Endometrial microvascular endothelial cells (primary cell): Measurements from ENCODE around the gene CPA5. TPM values are rescaled to one million over a fixed set of nuclear protein-coding genes. Genes with fewer than 3 reads are reported as not detected.

Experiments used
- in situ Hi-C: cut with HindIII; loops from 2 replicates; pipeline ENCODE4 v1.10.0; 2017; ENCODE audit warnings: low sequenced_read_pairs, low pct_unique_long_range_greater_than_20kb; ENCODE audit errors: inconsistent ontology term
- total RNA-seq: library from RNA; depleted of rRNA; stranded (reverse); fragments of >200 nt; gene quantifications from one replicate; pipeline ENCODE4 v1.2.3, GENCODE V29; 2015; ENCODE audit errors: inconsistent ontology term

The CPA5 gene
- total RNA-seq, 1 donor from 2014 or later: not detected

DNA sequence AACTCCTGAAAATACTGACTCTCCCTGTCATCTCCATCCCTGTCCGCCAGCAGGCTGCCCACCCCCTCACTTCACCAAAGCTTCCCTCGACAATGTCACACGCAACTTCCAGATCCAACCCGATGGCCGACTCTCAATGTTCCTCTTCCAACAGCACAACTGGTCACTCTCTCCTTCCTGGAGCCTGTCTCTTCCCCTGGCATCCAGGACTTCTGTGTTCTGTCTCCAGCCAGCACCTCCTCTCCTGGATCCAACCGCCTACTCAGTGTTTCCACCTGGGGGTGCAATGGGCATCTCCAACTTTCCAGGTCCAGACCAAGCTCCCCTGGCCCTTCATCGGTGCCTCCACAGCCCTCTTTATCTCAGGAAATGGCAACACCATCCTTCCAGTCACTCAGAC lies 8.6 kb downstream of the CPA5 start:
- in situ Hi-C loops: no loop called here

- in situ Hi-C loops: no loop called here
Measured at GRCh38 chr7:130356121-130356875, 11.7 kb downstream of the CPA5 start.

GRCh38 chr7:130356876-130357611 lies 12.4 kb downstream of the CPA5 start:
- in situ Hi-C loops: no loop called here

DNA sequence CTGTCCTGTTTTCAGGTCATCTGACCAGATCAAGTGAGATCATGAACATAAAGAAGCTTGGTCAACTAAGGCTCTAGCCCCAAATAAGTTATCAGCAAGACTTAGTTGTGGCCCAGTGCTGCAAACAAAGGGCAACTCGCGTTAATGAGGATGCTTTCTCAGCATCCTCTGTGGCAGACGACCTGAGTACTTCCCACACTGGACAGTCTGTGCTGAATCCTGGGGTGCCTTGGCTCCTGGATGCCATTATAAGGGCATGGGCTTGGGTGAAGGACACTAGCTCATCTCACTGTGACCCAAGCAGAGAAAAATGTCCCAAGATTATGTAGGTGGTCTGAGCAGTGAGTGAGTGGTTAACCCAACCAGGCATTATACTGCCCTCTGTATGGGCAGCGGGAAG lies 13.9 kb downstream of the CPA5 start:
- in situ Hi-C loops: no loop called here

GRCh38 chr7:130359276-130359857 lies 14.8 kb downstream of the CPA5 start:
- in situ Hi-C loops: no loop called here

GRCh38 chr7:130360518-130360917 lies 15.9 kb downstream of the CPA5 start:
- in situ Hi-C loops: no loop called here

- in situ Hi-C loops: no loop called here
Measured at GRCh38 chr7:130361681-130362080, 17.1 kb downstream of the CPA5 start.

GRCh38 chr7:130362251-130362816 lies 17.7 kb downstream of the CPA5 start:
- in situ Hi-C loops: no loop called here

DNA sequence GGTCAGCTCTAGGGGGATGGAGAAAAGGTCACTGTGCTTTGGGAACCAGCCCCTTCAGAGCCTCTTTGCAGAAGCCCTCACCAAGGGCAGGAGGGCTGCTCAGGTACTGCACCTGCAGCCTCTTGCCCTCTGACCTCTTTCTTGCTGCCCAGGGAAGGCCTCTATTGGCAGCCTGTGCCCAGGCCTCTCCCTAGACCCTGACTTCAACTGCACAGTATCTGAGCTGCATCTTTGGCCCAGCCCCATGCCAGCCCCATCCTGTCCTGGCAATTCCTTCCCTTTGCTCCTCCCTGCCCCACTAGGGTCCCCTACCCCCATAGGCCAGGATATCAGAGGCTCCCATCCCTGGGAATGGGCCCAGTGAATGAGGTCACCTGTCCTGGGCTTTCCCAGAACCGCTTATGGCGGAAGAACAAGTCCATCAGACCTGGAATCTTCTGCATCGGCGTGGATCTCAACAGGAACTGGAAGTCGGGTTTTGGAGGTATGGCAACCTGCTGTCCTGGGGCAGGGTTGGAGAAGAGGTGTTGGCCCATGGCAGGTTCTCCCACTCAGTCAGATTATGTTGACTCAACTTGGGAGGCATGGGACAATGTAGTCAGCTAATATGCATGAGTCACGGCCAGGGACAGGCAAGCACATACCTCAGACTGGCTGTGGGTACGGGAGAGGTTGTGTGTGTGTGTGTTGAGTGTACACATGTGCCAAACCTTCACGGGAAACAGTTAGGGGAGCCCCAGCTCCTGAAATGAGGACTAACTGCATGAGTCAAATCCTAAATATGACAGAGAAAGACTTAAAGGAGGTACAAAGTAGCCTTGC lies 18.6 kb downstream of the CPA5 start:
- in situ Hi-C loops: no loop called here

GRCh38 chr7:130364451-130364850 lies 19.8 kb downstream of the CPA5 start:
- in situ Hi-C loops: no loop called here

DNA sequence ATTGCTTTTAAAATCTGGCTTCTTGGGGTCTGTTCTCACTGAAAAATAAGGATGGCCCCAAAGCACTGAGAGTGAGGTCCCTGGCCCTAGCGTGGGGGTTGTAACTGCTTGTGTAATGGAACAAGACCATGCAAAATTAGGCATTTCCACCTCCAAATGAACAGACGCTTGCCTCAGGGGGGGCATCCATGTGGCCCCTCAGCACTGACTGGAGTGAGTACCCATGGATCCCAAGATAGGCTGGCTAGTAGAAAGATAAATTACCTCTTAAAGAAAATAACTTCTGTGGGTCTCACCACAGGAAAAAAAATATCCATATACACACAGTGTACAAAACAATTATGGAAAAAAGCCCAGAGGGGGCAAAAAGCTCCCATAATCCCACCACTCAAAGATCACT lies 20.5 kb downstream of the CPA5 start:
- in situ Hi-C loops: no loop called here

DNA sequence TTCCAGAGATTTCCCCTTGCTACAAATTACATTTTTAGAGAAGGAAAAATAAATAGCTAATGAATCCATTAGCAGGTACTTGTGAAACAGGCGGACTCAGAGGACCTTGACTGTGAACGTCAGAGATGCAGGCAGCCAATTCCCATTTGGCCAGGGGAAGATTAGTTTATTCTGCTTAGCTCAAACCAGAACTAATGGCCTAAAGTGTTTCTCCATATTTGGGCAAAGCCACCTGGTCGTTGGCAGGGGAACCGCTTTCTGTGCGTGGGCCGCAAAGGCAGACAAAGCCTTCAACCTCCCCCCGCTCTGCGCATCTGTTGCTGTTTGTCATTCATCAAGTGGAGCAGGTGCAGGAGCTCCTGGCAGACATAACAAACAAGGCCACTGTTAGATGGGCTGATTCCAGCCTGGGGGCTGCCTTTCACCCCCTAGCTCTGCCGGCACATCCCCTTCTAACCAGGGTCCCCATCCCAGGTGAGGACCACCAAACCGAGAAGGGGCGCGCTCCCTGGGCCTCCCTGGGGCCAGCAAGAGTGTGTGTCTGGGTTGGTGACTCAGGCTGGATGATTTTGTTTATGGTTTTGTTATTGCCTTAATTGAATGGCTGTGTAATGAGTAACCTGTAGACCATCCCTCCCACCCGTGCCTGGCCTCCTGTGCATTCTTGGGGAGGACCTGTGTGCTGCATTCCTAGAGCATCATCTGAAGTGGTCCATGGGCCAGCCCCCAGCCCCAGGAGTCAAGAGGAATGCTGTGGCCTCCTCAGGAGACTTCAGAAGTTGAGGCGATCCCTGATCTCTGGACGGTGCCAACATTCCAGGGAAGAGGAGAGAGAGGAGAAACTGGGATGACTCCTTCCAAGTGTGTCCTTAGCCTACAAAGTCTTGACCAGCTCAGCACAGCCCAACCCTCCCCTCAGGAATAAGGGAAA lies 21.2 kb downstream of the CPA5 start:
- in situ Hi-C loops: no loop called here

GRCh38 chr7:130366564-130366963 lies 21.9 kb downstream of the CPA5 start:
- in situ Hi-C loops: no loop called here

- in situ Hi-C loops: no loop called here
Measured at GRCh38 chr7:130367088-130367755, 22.6 kb downstream of the CPA5 start.

DNA sequence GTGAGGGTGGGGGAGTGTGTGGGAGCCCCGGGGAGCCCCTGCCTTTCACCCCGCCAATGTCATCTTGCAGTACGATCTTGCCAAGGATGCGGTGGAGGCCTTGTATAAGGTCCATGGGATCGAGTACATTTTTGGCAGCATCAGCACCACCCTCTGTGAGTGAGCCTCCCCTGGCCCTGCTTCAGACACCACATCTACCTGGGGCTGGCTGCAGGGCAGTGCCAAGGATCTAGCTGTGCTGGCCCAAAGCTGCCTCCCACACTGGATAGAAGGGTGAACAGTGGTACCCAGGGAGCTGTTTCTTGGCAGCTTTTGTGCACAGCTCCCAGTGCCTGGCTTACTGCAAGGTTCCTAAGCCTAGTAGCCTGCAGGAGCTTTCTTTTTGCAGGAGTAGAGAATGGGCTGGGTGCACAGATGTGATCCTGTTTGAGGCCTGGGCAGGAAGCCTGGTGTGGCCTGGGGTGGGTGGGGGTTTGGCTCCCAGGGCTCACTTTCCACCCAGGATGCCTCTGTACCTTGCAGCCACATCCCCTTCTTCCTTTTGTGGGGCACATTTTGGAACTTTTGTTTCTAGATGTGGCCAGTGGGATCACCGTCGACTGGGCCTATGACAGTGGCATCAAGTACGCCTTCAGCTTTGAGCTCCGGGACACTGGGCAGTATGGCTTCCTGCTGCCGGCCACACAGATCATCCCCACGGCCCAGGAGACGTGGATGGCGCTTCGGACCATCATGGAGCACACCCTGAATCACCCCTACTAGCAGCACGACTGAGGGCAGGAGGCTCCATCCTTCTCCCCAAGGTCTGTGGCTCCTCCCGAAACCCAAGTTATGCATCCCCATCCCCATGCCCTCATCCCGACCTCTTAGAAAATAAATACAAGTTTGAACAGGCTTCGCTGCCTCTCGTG lies 23.5 kb downstream of the CPA5 start:
- in situ Hi-C loops: no loop called here

DNA sequence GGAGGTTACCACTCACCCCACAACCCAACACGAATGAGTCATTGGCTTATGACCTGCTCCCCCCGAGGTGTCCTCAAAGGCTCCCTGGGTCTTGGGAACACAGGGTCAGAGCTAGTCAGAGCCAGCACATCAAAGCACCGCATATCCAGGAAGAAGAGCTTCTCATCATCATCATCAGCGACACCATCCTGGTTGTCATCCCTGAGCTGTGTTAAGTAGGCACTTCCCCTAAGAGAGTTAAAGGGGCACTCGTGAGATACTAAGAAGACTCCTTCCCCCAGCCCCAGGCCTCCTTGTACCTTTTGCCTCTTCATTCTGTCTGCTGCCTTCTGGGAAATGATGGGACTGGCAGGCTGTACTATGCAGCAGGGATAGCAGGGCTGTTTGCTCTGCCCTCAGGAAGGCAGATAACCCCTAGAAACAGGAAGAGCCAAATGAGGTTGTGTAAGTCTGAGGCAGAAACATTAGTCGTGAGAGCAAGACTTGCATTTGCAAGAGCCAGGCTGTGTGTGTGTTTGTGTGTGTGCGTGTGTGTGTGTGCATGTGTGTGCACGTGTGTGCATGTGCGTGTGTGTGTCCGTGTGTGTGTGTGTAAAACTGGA lies 24.6 kb downstream of the CPA5 start:
- in situ Hi-C loops: no loop called here
